Measurements from ENCODE around the gene PLA2G3. TPM values are rescaled to one million over a fixed set of nuclear protein-coding genes. Genes with fewer than 3 reads are reported as not detected.
"Not testable (repeated sequence)": the region's sequence is repeated elsewhere in the genome, so short reads cannot be mapped to it uniquely, and the experiment has no call there.

The PLA2G3 gene, protein sequence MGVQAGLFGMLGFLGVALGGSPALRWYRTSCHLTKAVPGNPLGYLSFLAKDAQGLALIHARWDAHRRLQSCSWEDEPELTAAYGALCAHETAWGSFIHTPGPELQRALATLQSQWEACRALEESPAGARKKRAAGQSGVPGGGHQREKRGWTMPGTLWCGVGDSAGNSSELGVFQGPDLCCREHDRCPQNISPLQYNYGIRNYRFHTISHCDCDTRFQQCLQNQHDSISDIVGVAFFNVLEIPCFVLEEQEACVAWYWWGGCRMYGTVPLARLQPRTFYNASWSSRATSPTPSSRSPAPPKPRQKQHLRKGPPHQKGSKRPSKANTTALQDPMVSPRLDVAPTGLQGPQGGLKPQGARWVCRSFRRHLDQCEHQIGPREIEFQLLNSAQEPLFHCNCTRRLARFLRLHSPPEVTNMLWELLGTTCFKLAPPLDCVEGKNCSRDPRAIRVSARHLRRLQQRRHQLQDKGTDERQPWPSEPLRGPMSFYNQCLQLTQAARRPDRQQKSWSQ
- under 1 TPM in 1 of 2 donors, not detected in 1; 0.49 TPM for total RNA-seq
- long read RNA-seq, partial matches to known transcripts: 0 of 1 reads
- long read RNA-seq, other reads (novel, unspliced or antisense): 1 of 1 reads

DNA sequence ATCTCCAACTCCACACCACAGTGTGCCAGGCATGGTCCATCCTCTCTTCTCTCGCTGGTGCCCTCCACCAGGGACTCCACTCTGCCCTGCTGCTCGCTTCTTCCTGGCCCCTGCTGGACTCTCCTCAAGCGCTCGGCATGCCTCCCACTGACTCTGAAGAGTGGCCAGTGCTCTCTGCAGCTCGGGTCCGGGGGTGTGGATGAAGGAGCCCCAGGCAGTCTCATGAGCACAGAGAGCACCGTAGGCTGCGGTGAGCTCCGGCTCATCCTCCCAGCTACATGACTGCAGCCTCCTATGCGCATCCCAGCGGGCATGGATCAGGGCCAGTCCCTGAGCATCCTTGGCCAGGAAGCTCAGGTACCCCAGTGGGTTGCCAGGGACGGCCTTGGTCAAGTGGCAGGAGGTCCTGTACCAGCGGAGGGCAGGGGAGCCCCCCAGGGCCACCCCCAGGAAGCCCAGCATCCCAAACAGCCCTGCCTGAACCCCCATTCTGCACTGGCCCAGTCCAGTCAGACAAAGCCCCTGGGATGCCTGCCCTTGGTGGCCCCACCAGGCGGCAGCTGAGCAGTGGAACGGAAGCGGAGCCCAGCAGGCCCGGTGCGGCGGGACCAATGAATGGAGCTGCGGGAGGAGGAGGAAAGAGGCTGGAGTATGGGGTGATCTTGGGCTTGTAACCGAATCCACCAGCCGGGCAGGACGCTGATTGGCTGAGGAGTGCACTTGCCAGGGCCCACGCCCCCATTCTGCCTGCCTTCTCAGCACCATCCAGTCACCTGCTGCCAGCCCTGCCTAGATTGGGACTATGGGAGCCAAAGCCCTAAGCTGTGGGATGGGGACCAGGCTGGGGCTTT is at the start of gene PLA2G3:
TSS of gene PLA2G3 (minus strand) at position 643 of the 851 bp plus-strand sequence. CDS start at position 489, 154 bp downstream.
- DNase-seq: peak in 1 of 2 donors; percentile 38
- intact Hi-C loops (cut with DNase I, micrococcal nuclease): loop anchor here in 1 of 2 donors (10.0 kb wide), 1 partner anchor 195 kb away; no protein-coding TSS in a partner anchor
- ATAC-seq: peak; percentile 20

DNA sequence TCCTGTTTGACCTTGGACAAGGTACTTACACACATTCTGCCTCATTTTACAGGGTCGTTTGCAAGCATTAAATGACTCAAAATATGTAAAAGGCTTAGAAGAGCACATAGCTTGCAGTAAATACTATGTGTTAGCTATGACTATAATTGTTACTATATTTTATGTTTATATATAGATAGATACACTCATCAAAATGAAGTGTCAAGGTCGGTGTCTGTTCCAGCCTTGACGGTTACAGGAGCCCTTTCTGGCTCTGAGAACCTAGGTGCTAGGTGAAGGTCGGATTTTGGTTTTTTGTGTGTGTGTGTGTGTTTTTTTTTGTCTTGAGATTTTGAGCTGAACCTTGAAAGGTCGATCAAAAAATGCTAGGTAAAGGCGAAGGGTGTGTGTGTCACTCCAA is 47.3 kb upstream of the PLA2G3 start:
- intact Hi-C loops (cut with DNase I, micrococcal nuclease): no loop called here
- ATAC-seq (peak; percentile 12), DNase-seq (no peak)

DNA sequence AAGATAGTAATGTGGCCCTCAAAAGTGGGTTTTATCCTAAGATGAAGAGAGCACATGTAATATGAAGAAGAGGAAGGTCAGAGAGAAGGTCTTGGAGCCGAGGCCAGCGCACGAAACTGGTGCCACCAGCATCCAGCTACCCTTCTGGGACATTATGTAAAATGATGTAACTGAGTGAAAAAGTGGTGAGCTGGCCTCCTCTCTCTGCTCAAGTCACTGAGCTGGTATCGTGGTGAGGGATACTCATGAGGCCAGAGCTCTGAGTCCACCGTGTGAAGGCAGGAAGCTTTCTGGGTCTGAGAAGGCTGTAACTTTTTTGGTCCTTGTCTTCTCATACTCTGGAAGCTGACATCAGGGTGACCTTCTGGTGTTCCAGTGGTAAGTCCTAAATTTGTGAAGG is 44.7 kb upstream of the PLA2G3 start:
- intact Hi-C loops (cut with DNase I, micrococcal nuclease): no loop called here
- ATAC-seq (no peak), DNase-seq (no peak)

DNA sequence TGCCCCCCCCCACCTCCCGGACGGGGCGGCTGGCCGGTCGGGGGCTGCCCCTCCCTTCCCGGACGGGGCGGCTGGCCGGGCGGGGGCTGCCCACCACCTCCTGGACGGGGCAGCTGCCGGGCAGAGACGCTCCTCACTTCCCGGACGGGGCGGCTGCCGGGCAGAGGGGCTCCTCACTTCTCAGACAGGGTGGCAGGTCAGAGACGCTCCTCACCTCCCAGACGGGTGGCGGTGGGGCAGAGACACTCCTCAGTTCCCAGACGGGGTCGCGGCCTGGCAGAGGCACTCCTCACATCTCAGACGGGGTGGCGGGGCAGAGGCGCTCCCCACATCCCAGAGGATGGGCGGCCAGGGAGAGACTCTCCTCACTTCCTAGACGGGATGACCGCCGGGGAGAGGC is 43.7 kb upstream of the PLA2G3 start:
- intact Hi-C loops (cut with DNase I, micrococcal nuclease): no loop called here
- ATAC-seq (no peak), DNase-seq (no peak)

DNA sequence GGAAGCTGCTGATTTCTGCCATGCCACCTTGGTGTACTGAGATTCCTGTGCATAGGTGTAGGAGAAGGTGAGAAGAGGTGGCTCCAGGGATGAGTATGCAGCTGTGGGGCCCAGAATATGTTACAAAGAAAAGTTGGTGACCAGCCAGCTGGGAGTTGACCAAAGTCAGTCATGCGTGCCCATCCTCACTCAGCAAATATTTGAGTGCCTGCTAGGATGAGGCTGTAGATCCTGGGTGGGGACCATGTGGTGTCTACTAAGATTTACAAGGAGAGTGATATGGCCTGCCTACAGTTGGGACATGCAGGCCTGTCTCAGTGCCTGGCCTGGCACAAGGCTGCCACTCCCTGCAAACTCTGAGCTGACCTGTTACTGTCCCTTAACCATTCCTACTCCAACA is 39.0 kb upstream of the PLA2G3 start:
- DNase-seq (peak; percentile 55 to 57), ATAC-seq (peak; percentile 96)
- intact Hi-C loops (cut with DNase I, micrococcal nuclease): no loop called here

DNA sequence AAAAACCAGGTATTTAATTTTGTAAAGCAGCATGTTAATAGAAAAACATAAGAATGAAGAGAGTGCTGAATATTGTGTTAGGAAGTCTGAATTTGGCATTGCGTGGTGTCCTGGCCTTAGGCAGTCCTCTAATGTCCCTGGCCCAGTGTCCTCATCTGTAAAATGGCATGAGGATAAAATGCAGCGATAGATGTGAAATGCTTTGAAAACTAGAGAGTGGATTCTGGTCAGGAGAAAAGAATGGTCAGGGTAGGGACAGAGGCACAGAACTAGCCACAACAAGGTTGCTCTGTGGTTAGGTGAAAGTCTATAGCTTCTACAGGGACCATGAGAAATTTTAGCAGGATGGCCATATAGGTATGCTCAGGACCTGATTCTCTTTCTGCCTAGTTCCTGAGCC is 38.6 kb upstream of the PLA2G3 start:
- no peak for DNase-seq
- intact Hi-C loops (cut with DNase I, micrococcal nuclease): no loop called here

DNA sequence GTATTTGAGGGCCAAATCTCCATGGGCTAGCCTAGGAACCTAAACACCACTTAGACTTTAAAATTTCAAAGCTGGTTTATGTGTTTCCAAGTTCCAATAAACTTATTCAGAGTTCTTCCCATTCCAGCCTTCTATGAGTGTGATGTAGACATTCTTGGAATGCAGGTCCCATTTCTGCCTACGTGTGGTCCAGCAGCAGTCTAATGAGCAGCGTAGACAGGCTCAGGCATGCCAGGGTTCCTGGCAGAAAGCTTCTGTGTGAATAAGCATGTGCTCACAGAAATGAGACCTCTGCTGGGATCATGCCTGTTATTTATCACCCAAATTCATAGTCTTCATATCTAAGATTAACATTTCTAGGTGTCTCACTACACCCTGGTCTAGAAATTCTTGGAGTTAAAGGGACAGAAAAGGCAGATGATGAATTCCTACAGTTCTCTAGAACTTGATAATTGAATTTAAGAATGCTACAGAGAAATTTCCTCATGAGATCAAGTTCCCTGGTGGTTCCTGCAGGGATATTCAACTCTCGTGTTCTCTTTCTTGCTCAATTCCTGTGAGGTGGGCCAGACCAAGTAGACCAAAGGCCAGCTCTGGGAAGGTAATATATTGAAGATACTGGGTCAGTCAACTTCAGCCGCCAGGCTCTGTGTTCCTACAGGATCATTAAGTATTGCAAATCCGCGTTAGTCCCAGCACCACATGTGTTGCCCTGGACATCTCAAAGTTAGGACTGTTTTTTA is 37.3 kb upstream of the PLA2G3 start:
- DNase-seq (no peak), ATAC-seq (no peak)
- intact Hi-C loops (cut with DNase I, micrococcal nuclease): no loop called here

More for the DNA sequence above, 38.6 kb upstream of the PLA2G3 start:
- ATAC-seq: no peak

DNA sequence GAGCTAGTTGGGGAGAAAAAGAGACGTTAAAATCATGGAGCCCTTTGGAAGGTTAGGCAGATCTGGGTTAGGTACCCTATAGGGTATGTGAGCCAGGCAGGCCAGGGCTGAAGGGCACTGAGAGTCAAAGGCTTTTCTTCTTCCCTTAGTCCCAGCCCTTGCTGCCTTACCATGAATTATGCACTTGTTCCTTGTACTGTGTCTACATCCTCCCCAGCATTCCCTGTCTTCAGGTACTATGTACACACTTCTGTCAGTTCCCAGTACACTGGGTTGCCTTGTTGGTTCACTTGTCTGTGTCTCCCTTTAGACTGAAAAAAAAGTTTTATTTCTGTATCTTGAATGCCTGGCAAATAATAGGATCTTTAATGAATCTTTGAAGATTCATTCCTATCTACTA is 36.6 kb upstream of the PLA2G3 start:
- ATAC-seq: peak; percentile 51
- intact Hi-C loops (cut with DNase I, micrococcal nuclease): no loop called here
- DNase-seq: no peak

DNA sequence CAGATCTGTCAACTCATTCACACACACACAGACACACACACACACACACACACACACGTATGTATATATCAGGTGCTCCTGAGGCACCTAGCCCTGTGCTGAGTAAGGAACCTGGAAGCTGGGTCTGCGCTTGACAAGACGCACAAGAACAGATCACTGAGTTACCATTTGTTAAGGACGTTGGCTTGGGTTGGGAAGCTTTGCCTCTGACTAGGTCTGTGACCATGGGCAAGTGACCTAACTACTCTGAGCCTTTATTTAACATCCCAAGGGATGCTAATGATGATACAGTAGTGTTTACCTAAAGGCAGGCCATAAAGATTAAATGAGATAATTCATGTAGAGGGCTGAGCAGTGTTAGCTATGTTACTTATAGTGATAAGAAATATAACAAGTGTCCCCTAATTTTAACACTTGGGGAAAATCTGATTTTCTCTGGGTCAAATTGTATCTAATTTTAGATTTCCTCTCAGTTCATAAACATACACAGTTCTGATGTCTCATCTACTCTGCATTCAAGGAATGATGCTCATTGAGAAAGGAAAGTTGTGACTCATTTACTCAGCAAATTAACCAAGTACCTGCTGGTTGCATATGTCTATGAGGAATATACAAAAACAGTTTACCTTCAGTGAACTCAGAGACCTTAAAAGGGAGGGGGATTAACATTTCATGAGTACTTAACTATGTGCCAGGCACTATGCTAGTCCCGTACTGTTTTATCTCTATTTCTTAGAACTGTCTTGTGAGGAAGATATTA is 33.3 kb upstream of the PLA2G3 start:
- ATAC-seq (peak; percentile 57), DNase-seq (no peak)
- intact Hi-C loops (cut with DNase I, micrococcal nuclease): no loop called here

DNA sequence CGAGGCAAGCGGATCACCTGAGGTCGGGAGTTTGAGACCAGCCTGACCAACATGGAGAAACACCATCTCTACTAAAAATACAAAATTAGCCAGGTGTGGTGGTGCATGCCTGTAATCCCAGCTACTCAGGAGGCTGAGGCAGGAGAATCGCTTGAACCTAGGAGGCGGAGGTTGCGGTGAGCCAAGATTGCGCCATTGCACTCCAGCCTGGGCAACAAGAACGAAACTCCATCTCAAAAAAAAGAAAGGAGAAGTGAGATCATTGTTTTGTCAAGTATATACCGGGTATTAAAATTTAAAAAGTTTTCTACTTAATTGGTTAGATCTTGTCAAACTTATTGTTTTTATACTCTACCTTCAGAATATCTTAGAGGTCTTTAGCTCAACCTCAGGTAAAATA is 31.4 kb upstream of the PLA2G3 start:
- DNase-seq; ATAC-seq; intact Hi-C loops (cut with DNase I, micrococcal nuclease): not testable (repeated sequence)

DNA sequence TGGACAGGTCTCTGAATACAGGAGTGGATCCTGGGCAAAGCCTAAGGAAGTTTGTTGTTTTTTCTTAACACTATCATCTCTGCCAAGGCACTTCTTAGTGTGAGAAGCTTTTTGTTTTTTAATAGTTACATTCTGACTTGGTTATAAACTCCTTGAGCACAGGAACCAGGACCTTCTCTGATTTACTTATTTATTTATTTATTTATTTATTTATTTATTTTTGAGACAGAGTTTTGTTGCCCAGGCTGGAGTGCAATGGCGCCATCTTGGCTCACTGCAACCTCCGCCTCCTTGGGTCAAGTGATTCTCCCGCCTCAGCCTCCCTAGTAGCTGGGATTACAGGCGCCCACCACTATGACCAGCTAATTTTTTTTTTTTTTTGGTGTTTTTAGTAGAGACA is 30.7 kb upstream of the PLA2G3 start:
- DNase-seq: no peak
- ATAC-seq: no peak
- intact Hi-C loops (cut with DNase I, micrococcal nuclease): no loop called here

DNA sequence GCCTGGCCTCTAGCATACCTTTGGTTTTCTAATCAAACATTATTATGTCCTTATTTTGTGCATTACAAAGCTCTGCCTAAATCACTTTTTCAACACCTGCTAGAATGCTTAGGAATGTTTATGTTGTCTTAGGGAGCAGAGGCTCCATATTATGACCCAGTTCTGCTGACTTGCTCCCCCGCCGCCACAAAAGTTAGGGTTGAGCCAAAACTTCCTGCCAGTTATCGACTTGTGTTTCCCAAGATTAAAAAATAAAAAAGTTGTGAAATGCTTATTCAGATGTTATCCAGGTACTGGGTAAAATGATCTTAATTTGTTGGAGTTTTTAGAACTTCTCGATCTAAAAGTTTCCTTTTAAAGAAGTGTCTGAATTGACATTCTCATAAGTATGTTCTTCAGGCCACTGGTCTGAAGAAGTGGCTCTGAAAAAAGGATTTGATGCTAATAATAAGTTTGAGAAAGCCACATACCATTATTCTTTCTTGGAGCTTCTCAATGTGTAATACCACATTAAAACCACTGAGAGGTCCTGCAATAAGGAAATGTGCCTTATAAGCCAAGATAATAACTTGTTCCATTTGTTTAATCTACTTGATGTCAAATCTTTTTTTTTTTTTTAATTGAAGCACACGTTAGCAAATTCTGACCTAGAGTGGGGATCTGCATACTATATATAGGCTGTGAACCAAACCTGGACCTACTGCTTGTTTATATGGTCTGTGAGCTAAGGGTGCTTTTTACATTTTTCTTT is 21.9 kb upstream of the PLA2G3 start:
- no peak for DNase-seq
- peak; percentile 23 for ATAC-seq
- intact Hi-C loops (cut with DNase I, micrococcal nuclease): no loop called here

DNA sequence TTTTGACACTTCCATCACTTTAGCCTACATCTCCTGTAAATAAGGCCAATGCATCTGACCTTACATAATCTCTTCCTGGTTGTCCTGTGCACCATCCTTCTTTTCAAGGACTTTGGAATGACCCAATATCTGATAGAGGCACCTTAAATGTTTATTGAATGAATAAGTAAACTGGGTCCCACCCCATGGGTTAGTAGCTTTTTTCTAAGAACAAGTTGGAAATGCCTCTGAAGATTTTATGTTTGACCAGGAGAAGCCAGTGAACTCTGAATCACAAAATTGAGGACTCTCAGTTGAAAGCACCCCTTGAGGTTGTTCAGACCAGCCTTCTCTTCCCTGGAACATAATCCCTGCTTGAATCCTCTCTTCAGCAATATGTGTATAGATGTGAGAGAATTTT is 21.1 kb upstream of the PLA2G3 start:
- intact Hi-C loops (cut with DNase I, micrococcal nuclease): no loop called here
- peak; percentile 30 for ATAC-seq
- no peak for DNase-seq

DNA sequence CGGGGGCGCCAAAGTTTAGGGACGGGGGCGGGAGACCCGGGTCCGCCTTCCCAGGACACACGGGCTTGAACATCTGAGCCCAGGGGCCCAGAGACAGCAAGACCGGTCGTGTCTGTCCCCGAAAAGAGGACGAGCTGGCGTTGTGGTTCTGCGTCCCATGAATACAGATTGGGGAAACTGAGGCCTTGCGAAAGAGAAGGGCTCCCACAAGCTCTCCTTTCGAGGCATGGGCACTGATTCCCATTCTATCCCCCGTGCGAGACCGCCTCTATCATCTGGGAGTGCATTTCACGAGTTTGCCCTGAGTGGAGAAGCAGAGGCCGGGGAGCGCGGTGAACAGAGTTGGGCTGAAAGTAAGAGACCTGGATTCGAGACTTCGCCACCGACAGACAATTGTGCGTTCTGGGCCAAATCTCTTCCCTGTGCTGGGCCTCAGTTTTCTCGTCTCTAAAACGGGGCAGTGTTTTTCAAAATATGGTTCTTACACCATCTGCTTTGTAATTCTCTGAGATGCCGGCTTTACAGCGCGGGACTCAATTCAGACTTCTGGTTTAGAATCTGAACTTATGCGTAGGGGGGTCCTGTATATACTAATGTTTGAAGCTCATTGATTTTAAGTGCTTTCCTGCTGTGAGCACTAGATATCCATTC is 20.1 kb upstream of the PLA2G3 start:
- peak; percentile 47 for ATAC-seq
- DNase-seq: peak; percentile 28 to 36
- intact Hi-C loops (cut with DNase I, micrococcal nuclease): no loop called here

DNA sequence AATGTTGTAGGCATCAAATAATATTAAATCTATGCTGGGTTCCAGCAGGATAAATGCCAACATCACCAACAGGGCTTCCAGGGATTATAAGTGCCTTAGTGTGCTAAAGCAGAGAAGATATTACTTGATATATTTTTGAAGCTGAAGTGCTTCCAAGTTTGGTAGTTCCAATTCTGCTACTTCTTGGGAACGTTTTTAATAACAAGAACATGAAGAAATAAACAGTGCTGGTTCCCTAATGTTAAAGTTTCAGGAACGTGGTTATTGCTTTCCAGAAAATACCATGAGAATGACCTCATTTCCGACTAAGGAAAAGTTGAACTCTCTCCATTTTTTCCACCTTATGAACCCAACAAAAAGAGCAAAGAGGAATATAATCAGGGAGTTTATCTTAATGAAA is 15.1 kb upstream of the PLA2G3 start:
- DNase-seq: no peak
- ATAC-seq: no peak
- intact Hi-C loops (cut with DNase I, micrococcal nuclease): no loop called here

DNA sequence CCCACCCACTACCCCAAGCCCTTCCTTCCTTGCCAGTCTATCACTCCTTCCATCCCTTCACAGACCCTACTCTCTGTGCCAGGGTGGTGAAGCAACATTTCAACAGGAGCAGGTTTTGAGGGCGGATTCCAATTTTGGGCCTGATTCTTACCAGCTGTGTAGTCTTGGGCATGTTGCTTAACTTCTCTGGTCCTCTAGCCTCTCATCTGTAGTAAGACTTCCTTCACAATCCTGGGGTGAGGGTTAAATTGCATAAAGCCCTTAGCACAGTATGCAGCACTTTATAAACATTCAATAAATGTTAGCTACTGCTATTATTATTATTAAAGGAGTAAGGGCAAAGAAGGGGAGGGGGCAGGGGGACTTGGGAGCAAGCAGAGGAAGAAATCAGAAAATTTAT is 14.7 kb upstream of the PLA2G3 start:
- DNase-seq: no peak
- no peak for ATAC-seq
- intact Hi-C loops (cut with DNase I, micrococcal nuclease): no loop called here

DNA sequence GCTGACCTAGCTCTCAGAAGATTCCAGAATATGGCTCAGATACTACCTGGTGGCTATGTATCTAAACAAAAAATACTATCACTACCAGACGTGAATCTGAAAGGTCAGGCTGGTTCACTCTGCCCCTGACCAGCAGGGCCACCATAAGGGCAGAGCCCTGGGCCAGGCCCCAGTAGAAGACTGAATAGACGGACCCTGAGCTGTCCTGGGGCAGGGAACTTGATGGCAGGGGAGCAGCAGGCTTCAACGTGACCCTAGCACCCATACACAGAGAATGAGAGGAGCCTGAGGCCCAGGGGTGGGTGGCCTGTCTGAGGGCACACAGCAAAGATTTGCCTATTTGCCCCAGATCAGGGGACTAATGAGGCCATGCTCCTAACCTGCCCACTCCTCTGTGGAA is 13.0 kb upstream of the PLA2G3 start:
- no peak for ATAC-seq
- intact Hi-C loops (cut with DNase I, micrococcal nuclease): no loop called here
- DNase-seq: no peak
